Stimulated activated CD8-positive, alpha-beta memory T cell treated with anti-CD3 and anti-CD28 coated beads, Interleukin-7, amount 100 ng/mL, for 24 hours (primary cell): ENCODE results near the gene UBE2R2.
"Not testable (repeated sequence)": the region's sequence is repeated elsewhere in the genome, so short reads cannot be mapped to it uniquely, and the experiment has no call there.

Experiments used
- DNase-seq: peaks from one replicate; pipeline ENCODE4 v3.0.0-alpha.2; 2020; ENCODE audit warnings: low read depth

Gene UBE2R2

GRCh38 chr9:33799928-33800704 is 16.8 kb upstream of the UBE2R2 start:
- DNase-seq = no peak

- DNase-seq = no peak
These were observed 16.1 kb upstream of the UBE2R2 start for GRCh38 chr9:33800886-33801285.

- DNase-seq = not testable (repeated sequence)
These were observed 14.9 kb upstream of the UBE2R2 start for GRCh38 chr9:33801943-33802500.

- DNase-seq = not testable (repeated sequence)
These were observed 12.8 kb upstream of the UBE2R2 start for GRCh38 chr9:33804196-33804595.

GRCh38 chr9:33807156-33807555 is 9.8 kb upstream of the UBE2R2 start:
- DNase-seq = not testable (repeated sequence)

GRCh38 chr9:33808979-33809322 is 8.0 kb upstream of the UBE2R2 start:
- not testable (repeated sequence) for DNase-seq

GRCh38 chr9:33809506-33809905 is 7.5 kb upstream of the UBE2R2 start:
- no peak for DNase-seq

- DNase-seq = no peak
These were observed 3.0 kb upstream of the UBE2R2 start for GRCh38 chr9:33813712-33814641.

- no peak for DNase-seq
These were observed 1.2 kb upstream of the UBE2R2 start for GRCh38 chr9:33815781-33816180.

- no peak for DNase-seq
These were observed 587 bp downstream of the UBE2R2 start for GRCh38 chr9:33817327-33818166.

- no peak for DNase-seq
These were observed 1.3 kb downstream of the UBE2R2 start for GRCh38 chr9:33818167-33818846.

- no peak for DNase-seq
These were observed 2.0 kb downstream of the UBE2R2 start for GRCh38 chr9:33818847-33819500.

GRCh38 chr9:33820231-33820745 is 3.3 kb downstream of the UBE2R2 start:
- no peak for DNase-seq

GRCh38 chr9:33823801-33824200 is 6.8 kb downstream of the UBE2R2 start:
- DNase-seq = no peak

GRCh38 chr9:33827285-33827684 is 10.3 kb downstream of the UBE2R2 start:
- not testable (repeated sequence) for DNase-seq

GRCh38 chr9:33829641-33830230 is 12.8 kb downstream of the UBE2R2 start:
- DNase-seq = not testable (repeated sequence)

- DNase-seq = no peak
These were observed 18.8 kb downstream of the UBE2R2 start for GRCh38 chr9:33835625-33836260.

- not testable (repeated sequence) for DNase-seq
These were observed 19.3 kb downstream of the UBE2R2 start for GRCh38 chr9:33836261-33836660.

GRCh38 chr9:33837138-33837537 is 20.2 kb downstream of the UBE2R2 start:
- no peak for DNase-seq

GRCh38 chr9:33840381-33840780 is 23.4 kb downstream of the UBE2R2 start:
- DNase-seq = no peak
